GM18519 (cell line): ENCODE data around the gene KRTAP3-2.

ENCODE experiments used
- ATAC-seq: cut with Tn5 transposase; IDR thresholded peaks from one replicate; pipeline ENCODE4 v1.9.1; 2021; ENCODE audit warnings: mild to moderate bottlenecking, moderate library complexity; ENCODE audit not compliant: unreplicated experiment, low FRiP score

The KRTAP3-2 gene

GRCh38 chr17:40974366-40974765, 25.3 kb downstream of the KRTAP3-2 start:
- no peak for ATAC-seq

DNA sequence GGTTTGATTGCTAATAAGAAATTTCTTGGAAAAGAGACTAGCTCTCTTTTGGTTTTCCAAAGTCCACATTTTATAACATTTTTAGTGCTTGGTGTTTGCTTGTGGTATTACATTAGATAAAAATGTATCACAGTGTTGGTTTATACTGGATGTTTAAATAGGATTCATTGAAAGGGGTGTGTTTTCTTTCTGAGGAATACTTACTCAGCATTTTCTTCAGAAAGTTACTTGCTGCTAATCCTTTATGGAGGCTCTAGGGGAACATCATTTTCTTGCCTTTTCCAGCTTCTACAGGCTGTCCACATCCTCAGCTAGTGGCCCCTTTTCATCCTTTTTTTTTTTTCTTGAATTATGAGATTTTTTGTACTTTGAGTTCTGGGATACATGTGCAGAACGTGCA, 32.1 kb downstream of the KRTAP3-2 start:
- ATAC-seq: no peak

DNA sequence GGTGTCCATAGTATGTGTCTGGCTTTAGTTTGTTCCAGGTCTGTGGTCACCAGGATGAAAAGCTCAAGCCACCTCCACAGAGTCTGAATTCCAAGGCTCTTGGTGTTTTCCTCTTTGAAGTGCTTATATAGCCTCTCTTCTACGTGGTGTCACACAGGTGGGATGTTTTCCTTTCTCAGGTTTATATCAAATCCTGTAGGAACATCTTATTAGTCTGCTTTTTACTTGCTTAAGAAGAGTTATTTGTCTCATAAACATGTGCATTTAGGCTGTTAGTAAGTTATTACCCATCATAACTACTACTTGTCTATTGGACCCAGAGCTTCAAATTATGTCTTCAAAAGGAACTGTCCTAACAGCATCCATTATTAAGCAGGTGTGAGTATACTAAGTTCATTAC, 32.9 kb downstream of the KRTAP3-2 start, which contains the start of gene KRT39:
KRT39 (minus strand) TSS at position 101 of the 400 bp plus-strand sequence; CDS start at position 9, 92 bp downstream.
- ATAC-seq: no peak

GRCh38 chr17:40963838-40964237, 35.9 kb downstream of the KRTAP3-2 start:
- no peak for ATAC-seq

GRCh38 chr17:40962059-40962561, 37.6 kb downstream of the KRTAP3-2 start:
- no peak for ATAC-seq

DNA sequence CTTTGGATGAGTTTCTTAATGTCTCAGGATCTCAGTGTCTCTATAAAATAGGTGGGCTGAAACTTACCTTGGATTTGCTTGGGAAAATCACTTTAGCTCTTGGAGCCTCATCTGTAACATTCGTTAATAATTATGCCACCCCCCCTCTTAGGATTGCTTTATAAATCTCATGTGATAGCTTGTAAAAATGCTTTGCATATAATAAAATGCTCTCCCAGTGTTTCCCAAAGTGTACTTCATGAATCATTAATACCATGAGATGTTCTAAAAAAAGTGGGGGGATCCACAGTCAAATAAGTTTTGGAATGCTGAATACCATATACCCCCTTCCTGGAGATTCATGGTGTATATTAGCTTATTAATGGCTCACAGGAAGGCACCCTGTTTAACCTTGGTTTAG, 38.1 kb downstream of the KRTAP3-2 start:
- ATAC-seq: no peak

GRCh38 chr17:40960144-40960543, 39.6 kb downstream of the KRTAP3-2 start:
- no peak for ATAC-seq

DNA sequence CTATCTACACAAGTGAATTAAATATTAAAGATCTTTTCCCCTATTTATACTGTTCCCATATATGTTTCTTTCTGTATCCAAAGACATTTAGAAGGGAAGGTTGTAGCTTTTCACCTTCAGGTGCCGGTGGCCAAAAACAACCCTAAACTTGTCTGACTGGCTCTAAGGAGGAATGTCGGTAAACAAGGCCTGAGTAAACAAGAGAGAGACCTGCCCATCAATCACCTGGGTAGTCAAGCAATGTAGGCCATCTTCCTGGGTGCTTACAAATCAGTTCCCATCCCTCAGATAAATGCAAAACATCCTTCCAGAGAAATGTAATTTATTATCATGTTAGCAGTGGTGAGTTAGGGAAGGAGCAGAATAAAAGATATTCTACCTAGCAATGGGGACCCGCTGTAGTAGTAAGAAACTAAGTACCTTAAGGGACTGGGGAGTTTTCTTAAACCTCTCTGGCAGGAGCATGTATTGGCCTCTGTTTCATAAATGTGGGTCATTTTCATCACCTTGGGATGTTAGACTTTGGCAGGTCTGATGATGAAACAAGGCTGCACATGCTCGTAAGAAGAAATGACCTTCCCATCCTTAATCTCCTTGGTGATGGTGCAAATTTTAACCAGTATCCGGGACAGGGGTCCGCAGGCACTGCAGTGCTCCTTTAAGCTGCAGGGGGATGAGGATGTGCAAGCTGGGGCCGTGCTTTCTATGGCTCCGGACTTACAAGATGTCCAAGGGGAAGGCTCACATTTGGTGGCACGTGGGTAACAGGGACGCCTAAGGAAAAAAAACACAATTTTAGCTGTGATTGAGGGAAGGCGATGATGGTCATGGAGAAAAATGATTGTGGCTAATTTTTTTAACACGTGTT, 41.4 kb downstream of the KRTAP3-2 start:
- ATAC-seq: no peak

GRCh38 chr17:40956401-40957254, 43.1 kb downstream of the KRTAP3-2 start:
- ATAC-seq: no peak

GRCh38 chr17:40953881-40954280, 45.8 kb downstream of the KRTAP3-2 start:
- ATAC-seq: no peak

DNA sequence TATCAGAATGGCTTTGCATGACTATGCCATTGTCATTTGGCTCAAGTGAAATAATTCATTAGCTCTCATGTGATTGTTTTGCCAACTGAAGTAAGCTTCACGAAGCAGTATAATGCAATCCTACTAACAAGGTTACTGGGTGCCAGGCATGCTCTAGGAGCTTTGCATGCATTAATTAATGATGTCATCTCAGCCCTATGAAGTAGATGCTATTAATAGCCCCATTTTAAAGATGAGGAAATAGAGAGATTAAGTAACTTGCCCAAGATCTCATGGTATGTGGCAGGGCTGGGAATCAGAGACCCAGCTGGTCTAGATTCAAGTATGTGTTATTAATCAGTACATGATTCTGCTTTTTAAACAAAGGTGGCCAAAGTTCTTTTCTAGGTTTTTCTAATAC, 47.0 kb downstream of the KRTAP3-2 start:
- ATAC-seq: no peak

GRCh38 chr17:40952154-40952553, 47.6 kb downstream of the KRTAP3-2 start:
- ATAC-seq: no peak

GRCh38 chr17:40951011-40951622, 48.6 kb downstream of the KRTAP3-2 start:
- no peak for ATAC-seq

DNA sequence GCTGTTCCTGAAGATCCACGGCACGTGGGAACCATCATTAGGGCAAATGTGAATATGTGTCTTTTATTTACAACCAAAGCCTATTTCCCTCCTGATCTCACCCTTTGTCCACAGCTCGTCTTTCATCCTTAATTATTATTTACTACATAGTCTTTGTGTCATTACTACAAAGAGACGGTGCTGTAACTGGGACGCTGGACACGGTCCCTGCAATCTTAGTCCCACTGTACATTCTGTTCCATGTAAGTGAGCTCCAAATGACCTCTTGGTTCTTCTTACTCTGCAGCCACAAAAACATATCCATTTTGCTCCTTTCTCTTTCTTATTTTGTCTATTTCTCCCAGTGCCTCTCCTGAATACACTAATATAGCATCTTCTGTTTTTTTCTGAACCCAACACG, 49.5 kb downstream of the KRTAP3-2 start:
- ATAC-seq: no peak

- ATAC-seq: no peak
Observed at GRCh38 chr17:40949418-40949817, 50.3 kb downstream of the KRTAP3-2 start.
